ENCODE measurements around the gene TRIO. TPM values are rescaled to one million over a fixed set of nuclear protein-coding genes. Genes with fewer than 3 reads are reported as not detected.

Gene TRIO
- total RNA-seq, 2 experiments from 2014 or later = 3.7 to 4.2 TPM

- Mint-ChIP-seq H3K27ac (peak overlapping the region; percentile 95), H3K4me3 (peak overlapping the region; percentile 18), H3K4me1 (peaks cover 47% of the 10 kb centered on the region), H3K9me3 (no peaks in the 10 kb centered on the region), H3K36me3 (ENCODE audit: low read depth) (peaks cover 2% of the 10 kb centered on the region), H3K27me3 (no peaks in the 10 kb centered on the region)
- DNase-seq = peak; percentile 58
- ChIA-PET CTCF (interaction anchor here (0.5 to 2.2 kb wide), 2 partner anchors 9 to 17 kb away, joined by 5 to 6 read pairs; no protein-coding TSS in a partner anchor), POLR2A (no interaction called here)
Measured at GRCh38 chr5:14413331-14413750, 270.2 kb downstream of the TRIO start.

DNA sequence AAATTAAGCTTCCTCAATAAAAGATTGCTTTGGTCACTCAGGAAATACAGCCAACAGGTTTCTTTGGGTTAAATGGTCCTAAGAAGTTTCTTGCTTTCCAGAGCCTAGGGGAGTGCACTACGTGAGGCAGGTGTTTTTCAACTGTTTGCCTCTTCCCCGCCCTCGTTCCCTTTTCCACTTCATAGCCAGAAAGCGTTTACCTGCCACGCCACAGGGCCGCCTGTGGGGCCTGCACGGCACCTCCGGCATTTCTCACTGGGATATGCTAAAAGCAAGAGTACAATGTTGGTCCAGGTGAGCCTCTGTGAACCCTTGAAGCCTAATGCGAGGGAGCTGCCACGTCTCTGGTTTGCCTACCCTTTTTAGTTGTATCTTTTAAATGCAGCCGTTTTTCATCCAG lies 270.9 kb downstream of the TRIO start:
- ChIA-PET POLR2A (no interaction called here), CTCF (interaction anchor here (2.2 kb wide), 1 partner anchor 9 kb away, joined by 6 read pairs; no protein-coding TSS in a partner anchor)
- Mint-ChIP-seq H3K27ac (peak overlapping the region; percentile 95), H3K4me1 (peaks cover 47% of the 10 kb centered on the region), H3K4me3 (peak overlapping the region; percentile 18), H3K36me3 (ENCODE audit: low read depth) (peaks cover 2% of the 10 kb centered on the region), H3K9me3 (no peaks in the 10 kb centered on the region), H3K27me3 (no peaks in the 10 kb centered on the region)
- no peak for DNase-seq

DNA sequence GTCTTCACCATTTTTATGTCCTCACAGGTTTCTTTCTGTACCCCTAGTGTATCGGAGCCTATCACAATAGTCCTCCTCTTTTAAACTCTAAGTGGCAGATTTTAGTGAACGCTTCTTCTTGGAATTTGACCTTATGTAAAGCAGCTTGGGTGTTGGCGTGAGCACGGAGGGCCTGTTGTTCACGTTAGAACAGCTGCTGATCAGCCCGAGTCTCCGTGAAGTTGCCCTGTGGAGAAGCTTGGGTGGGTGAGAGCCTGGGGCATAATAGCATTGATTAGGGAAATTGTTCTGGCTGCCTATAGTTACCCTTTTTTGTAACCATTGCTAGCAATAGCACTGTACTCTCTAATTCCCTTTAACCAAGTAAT lies 271.5 kb downstream of the TRIO start:
- Mint-ChIP-seq H3K27ac (peak overlapping the region; percentile 95), H3K4me3 (no peak overlapping the region), H3K9me3 (no peaks in the 10 kb centered on the region), H3K36me3 (ENCODE audit: low read depth) (peaks cover 2% of the 10 kb centered on the region), H3K4me1 (peaks cover 47% of the 10 kb centered on the region), H3K27me3 (no peaks in the 10 kb centered on the region)
- CTCF ChIA-PET = interaction anchor here (0.7 to 2.2 kb wide), 3 partner anchors 8 to 252 kb away, joined by 4 to 6 read pairs (median 4); no protein-coding TSS in a partner anchor
- DNase-seq = no peak
- POLR2A ChIA-PET = no interaction called here

GRCh38 chr5:14415024-14415697 lies 272.0 kb downstream of the TRIO start:
- Mint-ChIP-seq H3K27me3 (no peaks in the 10 kb centered on the region), H3K4me1 (peaks cover 47% of the 10 kb centered on the region), H3K4me3 (peak overlapping the region; percentile 43), H3K27ac (peak overlapping the region; percentile 95), H3K9me3 (no peaks in the 10 kb centered on the region), H3K36me3 (ENCODE audit: low read depth) (peaks cover 2% of the 10 kb centered on the region)
- POLR2A ChIA-PET = no interaction called here
- DNase-seq = no peak
- CTCF ChIA-PET = interaction anchor here (0.7 to 1.0 kb wide), 2 partner anchors 234 to 252 kb away, joined by 4 read pairs; no protein-coding TSS in a partner anchor

DNA sequence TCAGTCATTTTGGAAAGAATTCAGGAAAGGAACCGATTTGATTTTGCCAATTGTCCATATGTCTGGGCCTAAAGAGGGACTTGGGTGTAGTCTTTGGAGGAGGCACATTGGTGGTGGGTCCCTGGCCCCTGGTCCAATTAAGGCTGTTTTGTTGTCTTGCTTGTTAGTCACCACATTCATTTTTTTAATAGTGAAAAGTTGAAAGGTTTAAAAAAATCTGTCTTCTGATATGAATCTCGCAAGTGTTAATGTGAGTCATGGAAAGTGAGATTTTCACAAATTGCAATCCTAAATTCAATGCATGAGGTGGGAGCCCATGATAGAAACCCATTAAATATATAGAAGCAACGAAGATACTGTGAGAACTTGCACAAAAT lies 272.5 kb downstream of the TRIO start:
- POLR2A ChIA-PET = no interaction called here
- CTCF ChIA-PET = interaction anchor here (1.0 kb wide), 1 partner anchor 233 kb away, joined by 4 read pairs; no protein-coding TSS in a partner anchor
- no peak for DNase-seq
- H3K27ac Mint-ChIP-seq = peak overlapping the region; percentile 95
- peaks cover 2% of the 10 kb centered on the region for H3K36me3 Mint-ChIP-seq (ENCODE audit: low read depth)
- no peaks in the 10 kb centered on the region for H3K9me3 Mint-ChIP-seq
- no peaks in the 10 kb centered on the region for H3K27me3 Mint-ChIP-seq
- peak overlapping the region; percentile 43 for H3K4me3 Mint-ChIP-seq
- H3K4me1 Mint-ChIP-seq = peaks cover 47% of the 10 kb centered on the region

- no peak overlapping the region for H3K4me3 Mint-ChIP-seq
Measured at GRCh38 chr5:14416621-14417275, 273.6 kb downstream of the TRIO start.

GRCh38 chr5:14417276-14417730 lies 274.2 kb downstream of the TRIO start:
- no peak overlapping the region for H3K4me3 Mint-ChIP-seq
- no peak for DNase-seq

More at GRCh38 chr5:14416621-14417275, 273.6 kb downstream of the TRIO start:
- Mint-ChIP-seq H3K9me3 (no peaks in the 10 kb centered on the region), H3K27me3 (no peaks in the 10 kb centered on the region), H3K4me1 (peaks cover 49% of the 10 kb centered on the region), H3K27ac (peak overlapping the region; percentile 10), H3K36me3 (ENCODE audit: low read depth) (no peaks in the 10 kb centered on the region)
- ChIA-PET CTCF (interaction anchor here (1.2 kb wide), 1 partner anchor 17 kb away, joined by 3 read pairs; no protein-coding TSS in a partner anchor), POLR2A (no interaction called here)
- no peak for DNase-seq

DNA sequence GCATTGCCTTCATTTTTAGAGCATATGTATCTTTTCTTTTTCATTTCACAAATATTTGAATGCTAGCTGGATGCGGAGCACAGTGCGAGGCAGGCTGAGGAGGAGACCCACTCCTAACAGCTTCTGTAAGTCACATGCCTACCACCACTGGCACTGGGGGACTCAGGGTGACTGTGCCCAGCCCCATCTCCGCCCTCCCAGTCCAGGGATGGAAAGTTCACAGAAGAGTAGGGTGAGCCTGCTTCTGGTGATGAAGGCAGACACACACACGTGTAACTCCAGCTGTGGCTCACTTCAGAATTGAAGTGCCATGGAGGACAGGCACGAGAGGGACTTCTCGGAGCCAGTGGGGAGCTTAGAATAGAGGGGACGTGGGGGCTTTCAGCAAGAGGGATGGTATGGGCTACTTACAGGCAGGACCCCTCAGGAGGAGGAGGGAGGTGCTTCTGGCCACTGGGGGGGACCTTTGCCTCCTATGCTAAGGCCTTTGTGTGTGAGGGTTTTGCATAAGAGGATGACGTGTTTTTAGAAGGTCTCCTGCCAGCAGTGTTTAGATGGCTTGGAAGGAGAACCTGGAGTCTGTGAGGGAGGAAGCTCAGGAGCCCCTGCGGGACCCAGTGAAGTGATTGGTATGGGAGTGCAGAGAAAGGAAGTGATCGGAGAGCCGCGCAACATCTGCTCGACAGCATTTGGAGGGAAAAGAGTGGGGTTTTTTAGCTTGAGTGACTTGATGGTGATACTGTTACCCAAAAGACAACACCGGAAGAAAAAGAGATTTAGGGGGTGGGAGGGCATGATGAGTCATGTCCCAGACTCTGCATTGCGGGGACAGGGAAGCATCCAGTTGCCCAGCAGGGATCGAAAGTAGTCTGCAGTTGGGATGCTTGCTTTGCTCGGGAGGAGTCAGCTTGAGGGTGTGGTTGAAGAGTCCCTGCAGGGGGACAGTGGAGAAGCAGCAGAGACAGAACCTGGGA lies 274.9 kb downstream of the TRIO start:
- H3K4me3 Mint-ChIP-seq = no peak overlapping the region
- ChIA-PET POLR2A (no interaction called here), CTCF (interaction anchor here (0.9 to 1.4 kb wide), 3 partner anchors 9 to 19 kb away, joined by 3 to 4 read pairs (median 3); no protein-coding TSS in a partner anchor)
- no peak overlapping the region for H3K27ac Mint-ChIP-seq
- no peaks in the 10 kb centered on the region for H3K9me3 Mint-ChIP-seq
- DNase-seq = no peak
- peaks cover 47% of the 10 kb centered on the region for H3K4me1 Mint-ChIP-seq
- no peaks in the 10 kb centered on the region for H3K36me3 Mint-ChIP-seq (ENCODE audit: low read depth)
- H3K27me3 Mint-ChIP-seq = no peaks in the 10 kb centered on the region

More at GRCh38 chr5:14417276-14417730, 274.2 kb downstream of the TRIO start:
- H3K9me3 Mint-ChIP-seq = no peaks in the 10 kb centered on the region
- ChIA-PET CTCF (interaction anchor here (1.2 kb wide), 1 partner anchor 18 kb away, joined by 3 read pairs; no protein-coding TSS in a partner anchor), POLR2A (no interaction called here)
- no peaks in the 10 kb centered on the region for H3K36me3 Mint-ChIP-seq (ENCODE audit: low read depth)
- no peaks in the 10 kb centered on the region for H3K27me3 Mint-ChIP-seq
- peaks cover 51% of the 10 kb centered on the region for H3K4me1 Mint-ChIP-seq
- peak overlapping the region; percentile 10 for H3K27ac Mint-ChIP-seq

GRCh38 chr5:14419686-14420085 lies 276.5 kb downstream of the TRIO start:
- H3K9me3 Mint-ChIP-seq = no peaks in the 10 kb centered on the region
- ChIA-PET CTCF (no interaction called here), POLR2A (no interaction called here)
- no peaks in the 10 kb centered on the region for H3K36me3 Mint-ChIP-seq (ENCODE audit: low read depth)
- no peak overlapping the region for H3K27ac Mint-ChIP-seq
- peaks cover 46% of the 10 kb centered on the region for H3K4me1 Mint-ChIP-seq
- no peak overlapping the region for H3K4me3 Mint-ChIP-seq
- no peaks in the 10 kb centered on the region for H3K27me3 Mint-ChIP-seq
- no peak for DNase-seq

DNA sequence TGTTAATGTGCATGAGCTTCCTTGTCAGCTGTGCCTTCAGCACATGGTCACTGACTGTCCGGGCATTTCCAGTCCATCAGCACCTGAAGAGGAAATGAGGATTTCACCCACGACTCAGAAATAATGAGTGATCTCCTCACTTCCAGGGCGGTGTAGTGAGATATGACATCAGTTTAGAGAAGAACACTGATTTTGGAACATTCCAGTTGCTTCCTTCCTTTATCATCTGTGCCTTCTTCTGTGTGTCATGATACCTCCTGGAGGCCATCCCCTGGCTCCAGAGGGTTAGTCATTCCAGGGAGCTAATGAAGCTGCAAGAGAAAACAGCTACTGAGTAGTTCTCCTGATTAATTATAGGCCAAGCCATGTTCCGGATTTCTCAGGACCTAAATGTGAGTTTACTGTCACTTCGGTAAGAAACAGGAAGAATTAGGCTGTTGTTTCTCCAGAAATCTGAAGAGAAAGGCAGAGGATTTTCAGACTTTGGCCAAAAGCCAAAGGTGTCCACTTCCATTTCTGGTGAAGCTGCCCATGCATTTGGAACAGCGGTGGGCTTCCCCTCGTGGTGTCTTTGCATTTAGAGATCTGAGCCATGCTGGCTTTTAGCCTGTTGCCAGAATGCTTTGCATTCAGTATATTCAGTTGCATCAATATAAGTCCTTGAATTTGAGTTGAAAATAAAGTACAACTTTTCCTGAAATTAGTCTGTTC lies 277.1 kb downstream of the TRIO start:
- DNase-seq = no peak
- Mint-ChIP-seq H3K36me3 (ENCODE audit: low read depth) (no peaks in the 10 kb centered on the region), H3K4me1 (peaks cover 45% of the 10 kb centered on the region), H3K9me3 (no peaks in the 10 kb centered on the region), H3K27me3 (no peaks in the 10 kb centered on the region), H3K27ac (no peak overlapping the region), H3K4me3 (no peak overlapping the region)
- ChIA-PET CTCF (no interaction called here), POLR2A (no interaction called here)

DNA sequence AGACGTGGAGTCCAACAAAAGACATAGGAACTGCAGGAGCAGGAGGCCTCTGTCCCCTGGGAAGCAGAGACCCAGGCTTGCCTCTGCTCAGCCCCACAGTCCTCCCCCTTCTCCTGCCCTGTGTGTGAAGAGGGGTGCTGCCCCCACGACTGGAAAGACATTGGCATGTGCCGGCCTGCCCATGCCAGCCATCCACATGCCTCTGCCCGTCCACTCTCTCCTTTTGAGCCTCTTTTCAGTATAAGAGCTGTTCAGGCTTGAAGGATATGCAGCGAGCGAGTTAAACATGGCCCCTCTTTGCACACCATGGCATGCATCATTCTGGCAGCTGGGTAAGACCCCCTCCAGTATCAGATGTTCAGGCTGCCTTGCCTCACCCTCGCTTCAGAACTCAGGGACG lies 278.7 kb downstream of the TRIO start:
- POLR2A ChIA-PET = no interaction called here
- peaks cover 33% of the 10 kb centered on the region for H3K4me1 Mint-ChIP-seq

More for the DNA sequence above, 278.7 kb downstream of the TRIO start:
- Mint-ChIP-seq H3K27me3 (no peaks in the 10 kb centered on the region), H3K27ac (no peak overlapping the region), H3K36me3 (ENCODE audit: low read depth) (no peaks in the 10 kb centered on the region), H3K9me3 (no peaks in the 10 kb centered on the region), H3K4me3 (no peak overlapping the region)
- CTCF ChIA-PET = interaction anchor here (1.0 to 1.3 kb wide), 2 partner anchors 8 to 20 kb away, joined by 3 to 6 read pairs; no protein-coding TSS in a partner anchor
- no peak for DNase-seq
